GM12875 (cell line): ENCODE data around the gene SEL1L2.

Experiments
- H3K4me3 ChIP-seq: one replicate; pipeline ENCODE4 v1.5.1; 2011; ENCODE audit warnings: low read depth, low read length, control low read depth
- CTCF ChIP-seq: IDR thresholded peaks from 2 replicates; pipeline ENCODE4 v1.5.1; 2011; ENCODE audit warnings: low read depth, mild to moderate bottlenecking, control low read depth, inconsistent platforms, low read length, moderate library complexity, borderline replicate concordance; ENCODE audit not compliant: insufficient read depth

SEL1L2 gene

GRCh38 chr20:13858871-13859270 lies 131.5 kb downstream of the SEL1L2 start:
- TF ChIP-seq CTCF: no peak
- no peak overlapping the region for H3K4me3 ChIP-seq

GRCh38 chr20:13858439-13858838 lies 132.0 kb downstream of the SEL1L2 start:
- TF ChIP-seq CTCF: no peak
- H3K4me3 ChIP-seq: no peak overlapping the region

GRCh38 chr20:13857961-13858360 lies 132.5 kb downstream of the SEL1L2 start:
- H3K4me3 ChIP-seq: no peak overlapping the region
- no peak for TF ChIP-seq CTCF

GRCh38 chr20:13857304-13857703 lies 133.1 kb downstream of the SEL1L2 start:
- TF ChIP-seq CTCF: no peak
- H3K4me3 ChIP-seq: no peak overlapping the region

- no peak for TF ChIP-seq CTCF
- H3K4me3 ChIP-seq: no peak overlapping the region
Observed at GRCh38 chr20:13856354-13856753, 134.1 kb downstream of the SEL1L2 start.

- H3K4me3 ChIP-seq: no peak overlapping the region
- no peak for TF ChIP-seq CTCF
Observed at GRCh38 chr20:13855613-13856012, 134.8 kb downstream of the SEL1L2 start.

- no peak for TF ChIP-seq CTCF
- H3K4me3 ChIP-seq: no peak overlapping the region
Observed at GRCh38 chr20:13852306-13852705, 138.1 kb downstream of the SEL1L2 start.
